HG02763 (cell line): ENCODE data around the gene MAT2A.
"Not testable (repeated sequence)": the region's sequence is repeated elsewhere in the genome, so short reads cannot be mapped to it uniquely, and the experiment has no call there.

ENCODE experiments used
- ATAC-seq: cut with Tn5 transposase; IDR thresholded peaks from one replicate; pipeline ENCODE4 v1.9.1; 2021; ENCODE audit warnings: mild to moderate bottlenecking, moderate library complexity; ENCODE audit not compliant: unreplicated experiment

MAT2A gene

GRCh38 chr2:85578243-85579180 lies 39.5 kb downstream of the MAT2A start:
- ATAC-seq, result no peak

GRCh38 chr2:85579266-85579935 lies 40.4 kb downstream of the MAT2A start:
- ATAC-seq, result no peak

- ATAC-seq, result no peak
Observed at GRCh38 chr2:85580206-85580605, 41.2 kb downstream of the MAT2A start.

GRCh38 chr2:85582492-85582891 lies 43.5 kb downstream of the MAT2A start:
- no peak for ATAC-seq

- ATAC-seq, result peak; percentile 15
Observed at GRCh38 chr2:85583667-85584353, 44.8 kb downstream of the MAT2A start.

GRCh38 chr2:85584354-85584856 lies 45.4 kb downstream of the MAT2A start, which contains the start of gene VAMP5:
Gene VAMP5, plus strand, starts transcription at chr2:85584431. Its CDS starts 60 bp downstream, at chr2:85584491.
- peak; percentile 57 for ATAC-seq

GRCh38 chr2:85584857-85585780 lies 46.2 kb downstream of the MAT2A start:
- ATAC-seq, result no peak

GRCh38 chr2:85585781-85586105 lies 46.8 kb downstream of the MAT2A start:
- ATAC-seq, result no peak

- ATAC-seq, result no peak
Observed at GRCh38 chr2:85588236-85588635, 49.3 kb downstream of the MAT2A start.

- no peak for ATAC-seq
Observed at GRCh38 chr2:85588645-85589044, 49.7 kb downstream of the MAT2A start.

- ATAC-seq, result no peak
Observed at GRCh38 chr2:85589181-85589580, 50.2 kb downstream of the MAT2A start.

- ATAC-seq, result no peak
Observed at GRCh38 chr2:85589982-85590791, 51.2 kb downstream of the MAT2A start.

- no peak for ATAC-seq
Observed at GRCh38 chr2:85590950-85591349, 52.0 kb downstream of the MAT2A start.

GRCh38 chr2:85591563-85591962 lies 52.6 kb downstream of the MAT2A start:
- no peak for ATAC-seq

- not testable (repeated sequence) for ATAC-seq
Observed at GRCh38 chr2:85592299-85592698, 53.3 kb downstream of the MAT2A start.

- ATAC-seq, result no peak
Observed at GRCh38 chr2:85593023-85593422, 54.1 kb downstream of the MAT2A start.
